GM23338 (cell line): ENCODE measurements around the gene SSH3. TPM values are rescaled to one million over a fixed set of nuclear protein-coding genes. Genes with fewer than 3 reads are reported as not detected.

Source experiments
- ATAC-seq: fragments of 200-7000 bp; cut with Tn5 transposase; 3 replicates; pipeline ENCODE4 v1.9.1; 2020
- DNase-seq: peaks from one replicate; pipeline ENCODE4 v3.0.0-alpha.2; 2015; ENCODE audit warnings: low spot score
- H2AFZ ChIP-seq: fragments of 200-600 bp; sonication (generic); 2 replicates; pipeline ENCODE4 v1.8.0; 2016; ENCODE audit warnings: antibody characterized with exemption, mild to moderate bottlenecking, moderate library complexity
- H3F3A ChIP-seq: fragments of 200-600 bp; sonication (generic); replicated peaks from 2 replicates; pipeline ENCODE4 v1.8.0; 2017; ENCODE audit warnings: antibody characterized with exemption, mixed run types, low read depth
- H3K27ac ChIP-seq: fragments of 200-600 bp; sonication (generic); 2 replicates; pipeline ENCODE4 v1.6.1; 2016; ENCODE audit warnings: low read depth
- H3K27me3 ChIP-seq: fragments of 200-600 bp; sonication (generic); 2 replicates; pipeline ENCODE4 v1.8.0; 2016; ENCODE audit warnings: mild to moderate bottlenecking, mixed run types, moderate library complexity; ENCODE audit not compliant: insufficient read depth
- H3K36me3 ChIP-seq: fragments of 200-600 bp; sonication (generic); 2 replicates; pipeline ENCODE4 v1.8.0; 2016; ENCODE audit warnings: mild to moderate bottlenecking; ENCODE audit not compliant: insufficient read depth
- H3K4me1 ChIP-seq: fragments of 200-600 bp; sonication (generic); 2 replicates; pipeline ENCODE4 v1.8.0; 2016; ENCODE audit warnings: mild to moderate bottlenecking, moderate library complexity; ENCODE audit not compliant: insufficient read depth
- H3K4me2 ChIP-seq: fragments of 200-600 bp; sonication (generic); 2 replicates; pipeline ENCODE4 v1.7.1; 2017; ENCODE audit warnings: mixed run types
- H3K4me3 ChIP-seq: fragments of 200-600 bp; sonication (generic); 2 replicates; pipeline ENCODE4 v1.6.1; 2016; ENCODE audit warnings: mixed run types
- H3K79me2 ChIP-seq: fragments of 200-600 bp; sonication (generic); replicated peaks from 2 replicates; pipeline ENCODE4 v1.8.0; 2017; ENCODE audit warnings: mild to moderate bottlenecking; ENCODE audit not compliant: insufficient read depth
- H3K9me2 ChIP-seq: fragments of 200-600 bp; sonication (generic); 2 replicates; pipeline ENCODE4 v1.8.0; 2017; ENCODE audit not compliant: insufficient read depth
- H4K20me1 ChIP-seq: fragments of 200-600 bp; sonication (generic); replicated peaks from 2 replicates; pipeline ENCODE4 v1.8.0; 2017; ENCODE audit warnings: mild to moderate bottlenecking; ENCODE audit not compliant: insufficient read depth
- H3K27ac Mint-ChIP-seq: 2 replicates; pipeline ENCODE4 v1.8.0; 2020; ENCODE audit warnings: inconsistent platforms, mild to moderate bottlenecking, moderate library complexity, mixed read lengths
- H3K27me3 Mint-ChIP-seq: 3 replicates; pipeline ENCODE4 v1.8.0; 2022; ENCODE audit warnings: low read depth, mild to moderate bottlenecking, moderate library complexity, mixed read lengths, inconsistent platforms; ENCODE audit not compliant: insufficient read depth, poor library complexity
- H3K36me3 Mint-ChIP-seq: 3 replicates; pipeline ENCODE4 v1.8.0; 2021; ENCODE audit warnings: low read depth, mild to moderate bottlenecking, inconsistent platforms, moderate library complexity, mixed read lengths
- H3K4me1 Mint-ChIP-seq: 3 replicates; pipeline ENCODE4 v1.8.0; 2020; ENCODE audit warnings: mild to moderate bottlenecking, inconsistent platforms, mixed read lengths
- H3K4me3 Mint-ChIP-seq: 3 replicates; pipeline ENCODE4 v1.8.0; 2021; ENCODE audit warnings: moderate library complexity, mild to moderate bottlenecking, inconsistent platforms, mixed read lengths
- H3K9me3 Mint-ChIP-seq: 3 replicates; pipeline ENCODE4 v1.8.0; 2020; ENCODE audit warnings: moderate library complexity, mild to moderate bottlenecking, inconsistent platforms, mixed read lengths
- CREB1 ChIP-seq: fragments of 250-450 bp; sonication (Bioruptor Pico); IDR thresholded peaks from 2 replicates; pipeline ENCODE4 v1.5.0; 2020; ENCODE audit warnings: low read depth, mild to moderate bottlenecking, moderate library complexity
- CTCF ChIP-seq, 2 experiments: fragments of 200-600 bp in 1 of 2; sonication (generic) in 1 of 2; conservative IDR thresholded peaks; 2 replicates each; pipeline versions ENCODE4 v1.5.1 to v1.6.1; 2016 to 2017; ENCODE audit warnings: antibody characterized with exemption in 2 of 2, low read depth in 2 of 2, mild to moderate bottlenecking in 2 of 2, moderate library complexity in 1 of 2
- ETS1 ChIP-seq: IDR thresholded peaks from 2 replicates; pipeline ENCODE4 v1.6.1; 2016; ENCODE audit warnings: antibody characterized with exemption
- EZH2 ChIP-seq: fragments of 200-600 bp; sonication (generic); IDR thresholded peaks from one replicate; pipeline ENCODE4 v1.8.0; 2017; ENCODE audit warnings: antibody characterized with exemption, mild to moderate bottlenecking, low read depth; ENCODE audit not compliant: unreplicated experiment
- EZH2phosphoT487 ChIP-seq: fragments of 200-600 bp; sonication (generic); IDR thresholded peaks from one replicate; pipeline ENCODE4 v1.8.1; 2018; ENCODE audit warnings: antibody characterized with exemption; ENCODE audit not compliant: unreplicated experiment
- JUNB ChIP-seq: IDR thresholded peaks from one replicate; pipeline ENCODE4 v1.6.1; 2016; ENCODE audit warnings: antibody characterized with exemption; ENCODE audit not compliant: unreplicated experiment
- NANOG ChIP-seq: IDR thresholded peaks from 2 replicates; pipeline ENCODE4 v1.6.1; 2016; ENCODE audit warnings: antibody characterized with exemption, borderline replicate concordance
- POLR2AphosphoS5 ChIP-seq: IDR thresholded peaks from 2 replicates; pipeline ENCODE4 v1.6.1; 2016; ENCODE audit warnings: antibody characterized with exemption, low read depth
- REST ChIP-seq: IDR thresholded peaks from one replicate; pipeline ENCODE4 v1.6.1; 2018; ENCODE audit warnings: antibody characterized with exemption; ENCODE audit not compliant: unreplicated experiment
- STAT1 ChIP-seq: IDR thresholded peaks from one replicate; pipeline ENCODE4 v1.6.1; 2016; ENCODE audit warnings: antibody characterized with exemption; ENCODE audit not compliant: unreplicated experiment
- ZNF114 ChIP-seq: fragments of 250-450 bp; sonication (Bioruptor Pico); IDR thresholded peaks from 2 replicates; pipeline ENCODE4 v1.5.0; 2020; ENCODE audit warnings: mild to moderate bottlenecking, moderate library complexity
- ZNF331 ChIP-seq: fragments of 250-450 bp; sonication (Bioruptor Pico); IDR thresholded peaks from 2 replicates; pipeline ENCODE4 v1.5.0; 2020; ENCODE audit warnings: low read depth, mild to moderate bottlenecking, moderate library complexity
- ZNF462 ChIP-seq: fragments of 250-450 bp; sonication (Bioruptor Pico); IDR thresholded peaks from 2 replicates; pipeline ENCODE4 v1.5.0; 2020; ENCODE audit warnings: mild to moderate bottlenecking, moderate library complexity
- polyA plus RNA-seq: library from polyadenylated mRNA; unstranded; fragments of >200 nt; fragmentation: Nextera tagmentation; extraction: Ambion mirVana; gene quantifications from 2 replicates; pipeline ENCODE4 v1.2.1, GENCODE V29; 2016
- total RNA-seq: library from RNA; depleted of rRNA; stranded (reverse); fragments of >200 nt; shearing (Covaris generic); gene quantifications from 2 replicates; pipeline ENCODE4 v1.2.3, GENCODE V29; 2014

Gene SSH3
- total and polyA plus RNA-seq, 2 experiments from 2014 or later = 17.8 to 40.0 TPM

- no peak overlapping the region for H3K27ac Mint-ChIP-seq
- TF ChIP-seq CREB1 = no peak
- no peak for TF ChIP-seq JUNB
- TF ChIP-seq ETS1 = no peak
- no peak for TF ChIP-seq EZH2
- no peak for TF ChIP-seq POLR2AphosphoS5
- TF ChIP-seq REST = no peak
- no peak for TF ChIP-seq STAT1
- no peak for TF ChIP-seq ZNF462 (CRISPR knock-in tag)
- no peak for TF ChIP-seq NANOG
- TF ChIP-seq CTCF (conservative IDR thresholded peaks at IDR 0.05; ENCODE audit: low read depth in 2 of 2) = no peak
- no peak for TF ChIP-seq EZH2phosphoT487
- no peak for TF ChIP-seq ZNF114 (CRISPR knock-in tag)
- TF ChIP-seq ZNF331 = no peak
Observed at GRCh38 chr11:67298786-67299185, 4.5 kb upstream of the SSH3 start.

More at GRCh38 chr11:67298786-67299185, 4.5 kb upstream of the SSH3 start:
- H3F3A ChIP-seq = peaks cover 4% of the 10 kb centered on the region; the same call in 1 of the 2 replicates
- H3K4me2 ChIP-seq = no peak overlapping the region
- no peak overlapping the region for H3K27ac ChIP-seq
- H2AFZ ChIP-seq = no peak overlapping the region
- Mint-ChIP-seq H3K4me1 (0 out of 3 replicates have a peak, but pooled peaks cover 3% of the 10 kb centered on the region), H3K27me3 (peaks cover 2% of the 10 kb centered on the region), H3K36me3 (peaks cover 34% of the 10 kb centered on the region), H3K9me3 (peaks cover 14% of the 10 kb centered on the region), H3K4me3 (no peak overlapping the region; the same call in 2 of the 3 replicates)
- ATAC-seq (no peak), DNase-seq (no peak)
- H3K79me2 ChIP-seq = no peaks in the 10 kb centered on the region
- no peaks in the 10 kb centered on the region for H3K9me2 ChIP-seq
- H3K36me3 ChIP-seq = peaks cover 8% of the 10 kb centered on the region; the same call in 1 of the 2 replicates
- peaks cover 9% of the 10 kb centered on the region; the same call in 1 of the 2 replicates for H3K4me1 ChIP-seq
- no peaks in the 10 kb centered on the region for H3K27me3 ChIP-seq
- H3K4me3 ChIP-seq = no peak overlapping the region
- H4K20me1 ChIP-seq = no peaks in the 10 kb centered on the region
